K562 (cell line): ENCODE measurements around the gene PRR36. TPM values are rescaled to one million over a fixed set of nuclear protein-coding genes. Genes with fewer than 3 reads are reported as not detected.

Experiments
- CBX3 ChIP-seq, 2 experiments: IDR thresholded peaks; 1 replicate in 1 of 2; 2 replicates in 1 of 2; pipeline ENCODE4 v1.6.1; 2012; ENCODE audit warnings: inconsistent platforms in 2 of 2, low read length in 2 of 2, borderline replicate concordance in 1 of 2, control low read depth in 1 of 2
- CEBPG ChIP-seq, 3 experiments: fragments of 200-800 bp in 1 of 3; sonication (Bioruptor generic) in 1 of 3; sonication (generic) in 1 of 3; formaldehyde crosslinking in 1 of 3; IDR thresholded peaks in 2 of 3; conservative IDR thresholded peaks in 1 of 3; 2 replicates each; pipeline versions ENCODE4 v1.6.1 to v1.8.0; 2016 to 2022; ENCODE audit warnings: missing compliant biosample characterization in 2 of 3, missing genetic modification characterization in 2 of 3, mild to moderate bottlenecking in 1 of 3, missing genetic modification reagents in 1 of 3
- HOMEZ ChIP-seq: fragments of 250-450 bp; sonication (Bioruptor Pico); IDR thresholded peaks from 2 replicates; pipeline ENCODE4 v1.4.0; 2020; ENCODE audit warnings: mild to moderate bottlenecking, moderate library complexity
- KAT7 ChIP-seq: sonication (generic); formaldehyde crosslinking; IDR thresholded peaks from 2 replicates; pipeline ENCODE4 v1.8.0; 2022; ENCODE audit warnings: missing genetic modification reagents, mild to moderate bottlenecking, borderline replicate concordance
- NR2C2 ChIP-seq, 2 experiments: fragments of 200-800 bp in 1 of 2; sonication (Bioruptor generic) in 1 of 2; sonication (generic) in 1 of 2; formaldehyde crosslinking in 1 of 2; IDR thresholded peaks; 2 replicates each; pipeline versions ENCODE4 v1.6.1 to v1.8.0; 2016 to 2022; ENCODE audit warnings: mild to moderate bottlenecking in 1 of 2, missing compliant biosample characterization in 1 of 2, missing genetic modification characterization in 1 of 2, missing genetic modification reagents in 1 of 2
- NR3C1 ChIP-seq: sonication (generic); formaldehyde crosslinking; IDR thresholded peaks from 2 replicates; pipeline ENCODE4 v1.8.1; 2022; ENCODE audit warnings: missing genetic modification reagents
- PHB ChIP-seq: fragments of 250-450 bp; sonication (Bioruptor Pico); IDR thresholded peaks from 2 replicates; pipeline ENCODE4 v1.5.0; 2021
- SRSF9 ChIP-seq: fragments of 200-400 bp; formaldehyde crosslinking; IDR thresholded peaks from 2 replicates; pipeline ENCODE4 v1.6.1; 2017; ENCODE audit warnings: low read depth, low read length, borderline replicate concordance
- ZNF407 ChIP-seq: fragments of 450-650 bp; IDR thresholded peaks from 2 replicates; pipeline ENCODE4 v1.6.1; 2016; ENCODE audit warnings: low read depth
- ZNF696 ChIP-seq: fragments of 250-450 bp; sonication (Bioruptor Pico); conservative IDR thresholded peaks from 2 replicates; pipeline ENCODE4 v1.4.0; 2020; ENCODE audit warnings: mild to moderate bottlenecking, moderate library complexity
- polyA plus RNA-seq, 8 experiments: library from polyadenylated mRNA; depleted of rRNA in 4 of 8; stranded (reverse) in 5 of 8; unstranded in 3 of 8; fragments of >200 nt; fragmentation: Nextera tagmentation in 2 of 8; fragmentation: Illumina TruSeq in 1 of 8; extraction: Ambion mirVana in 2 of 8; extraction: Trizol in 1 of 8; gene quantifications; 2 replicates each; pipeline versions ENCODE4 v1.2.1 to v1.2.3, GENCODE V29; 2011 to 2014; ENCODE audit warnings: inconsistent platforms in 1 of 8, missing spikeins in 1 of 8
- total RNA-seq, 7 experiments: library from RNA; depleted of rRNA in 6 of 7; stranded (reverse); fragments of >200 nt in 6 of 7; fragmentation: Illumina TruSeq in 2 of 7; extraction: Trizol in 2 of 7; gene quantifications; 2 replicates each; pipeline versions ENCODE4 v1.2.1 to v1.2.3, GENCODE V29; 2011 to 2021; ENCODE audit warnings: low replicate concordance in 1 of 7
- TF ChIP-seq, protein P1 (sequence below): fragments of 450-650 bp; IDR thresholded peaks from 2 replicates; pipeline ENCODE4 v1.6.1; 2017; ENCODE audit warnings: antibody characterized with exemption, mild to moderate bottlenecking

The PRR36 gene
- total and polyA plus RNA-seq, 9 of the 15 experiments (the other 6 are each of a cell fraction or from before 2014, with no cell fraction given), result 0.05 to 0.42 (median 0.06) TPM; not detected in 6

GRCh38 chr19:7903244-7904073 lies 29.3 kb upstream of the PRR36 start, which contains the start of gene MAP2K7 (continued):
- TF ChIP-seq ZNF407, result peak; percentile 90
- TF ChIP-seq KAT7 (CRISPR knock-in tag), result 0 out of 2 replicates have a peak, but pooled peaks have one; percentile 17
- no peak for TF ChIP-seq PHB (CRISPR knock-in tag)
- TF ChIP-seq CBX3 (IDR thresholded peaks at IDR 0.05; ENCODE audit: borderline replicate concordance in 1 of 2, low read length in 2 of 2), result no peak; a peak in 1 of 3 replicates
- peak; percentile 95 for TF ChIP-seq CEBPG (CRISPR knock-in tag; IDR thresholded peaks at IDR 0.05)
- no peak for TF ChIP-seq CEBPG (tag; conservative IDR thresholded peaks at IDR 0.05 in 1 of 2, IDR thresholded peaks at IDR 0.05 in 1 of 2)
- TF ChIP-seq HOMEZ (CRISPR knock-in tag), result no peak
- no peak for TF ChIP-seq ZNF696 (CRISPR knock-in tag)
- TF ChIP-seq SRSF9, result no peak
- TF ChIP-seq, protein P1, sequence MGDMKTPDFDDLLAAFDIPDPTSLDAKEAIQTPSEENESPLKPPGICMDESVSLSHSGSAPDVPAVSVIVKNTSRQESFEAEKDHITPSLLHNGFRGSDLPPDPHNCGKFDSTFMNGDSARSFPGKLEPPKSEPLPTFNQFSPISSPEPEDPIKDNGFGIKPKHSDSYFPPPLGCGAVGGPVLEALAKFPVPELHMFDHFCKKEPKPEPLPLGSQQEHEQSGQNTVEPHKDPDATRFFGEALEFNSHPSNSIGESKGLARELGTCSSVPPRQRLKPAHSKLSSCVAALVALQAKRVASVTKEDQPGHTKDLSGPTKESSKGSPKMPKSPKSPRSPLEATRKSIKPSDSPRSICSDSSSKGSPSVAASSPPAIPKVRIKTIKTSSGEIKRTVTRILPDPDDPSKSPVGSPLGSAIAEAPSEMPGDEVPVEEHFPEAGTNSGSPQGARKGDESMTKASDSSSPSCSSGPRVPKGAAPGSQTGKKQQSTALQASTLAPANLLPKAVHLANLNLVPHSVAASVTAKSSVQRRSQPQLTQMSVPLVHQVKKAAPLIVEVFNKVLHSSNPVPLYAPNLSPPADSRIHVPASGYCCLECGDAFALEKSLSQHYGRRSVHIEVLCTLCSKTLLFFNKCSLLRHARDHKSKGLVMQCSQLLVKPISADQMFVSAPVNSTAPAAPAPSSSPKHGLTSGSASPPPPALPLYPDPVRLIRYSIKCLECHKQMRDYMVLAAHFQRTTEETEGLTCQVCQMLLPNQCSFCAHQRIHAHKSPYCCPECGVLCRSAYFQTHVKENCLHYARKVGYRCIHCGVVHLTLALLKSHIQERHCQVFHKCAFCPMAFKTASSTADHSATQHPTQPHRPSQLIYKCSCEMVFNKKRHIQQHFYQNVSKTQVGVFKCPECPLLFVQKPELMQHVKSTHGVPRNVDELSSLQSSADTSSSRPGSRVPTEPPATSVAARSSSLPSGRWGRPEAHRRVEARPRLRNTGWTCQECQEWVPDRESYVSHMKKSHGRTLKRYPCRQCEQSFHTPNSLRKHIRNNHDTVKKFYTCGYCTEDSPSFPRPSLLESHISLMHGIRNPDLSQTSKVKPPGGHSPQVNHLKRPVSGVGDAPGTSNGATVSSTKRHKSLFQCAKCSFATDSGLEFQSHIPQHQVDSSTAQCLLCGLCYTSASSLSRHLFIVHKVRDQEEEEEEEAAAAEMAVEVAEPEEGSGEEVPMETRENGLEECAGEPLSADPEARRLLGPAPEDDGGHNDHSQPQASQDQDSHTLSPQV, result no peak
- no peak; the same call in 1 of the 2 replicates for TF ChIP-seq NR2C2 (CRISPR knock-in tag; IDR thresholded peaks at IDR 0.05)
- TF ChIP-seq NR2C2 (tag; IDR thresholded peaks at IDR 0.05), result no peak
- TF ChIP-seq NR3C1 (CRISPR knock-in tag), result no peak
